HG03354 (cell line): ENCODE data around the gene TAC4.

Experiments
- ATAC-seq: cut with Tn5 transposase; IDR thresholded peaks from one replicate; pipeline ENCODE4 v1.9.1; 2021; ENCODE audit warnings: mild to moderate bottlenecking; ENCODE audit not compliant: unreplicated experiment, poor library complexity, severe bottlenecking

Gene TAC4

DNA sequence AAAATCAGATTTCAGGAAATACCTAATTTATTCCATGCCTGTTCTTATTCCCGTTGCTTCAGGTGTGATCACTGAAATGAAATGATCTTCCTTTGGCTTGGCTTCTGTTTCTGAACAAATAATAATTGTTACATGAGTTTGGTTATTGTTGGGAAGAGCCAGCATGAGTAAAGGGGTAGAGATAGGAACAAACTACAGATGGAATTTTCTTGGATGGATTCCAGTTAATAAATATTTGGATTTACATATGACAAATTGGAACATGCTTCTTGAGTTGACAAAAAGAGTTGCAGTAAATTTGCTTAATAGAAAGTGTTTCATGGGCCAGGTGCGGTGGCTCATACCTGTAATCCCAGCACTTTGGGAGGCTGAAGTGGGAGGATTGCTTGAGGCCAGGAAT lies 28.2 kb downstream of the TAC4 start:
- ATAC-seq, result no peak

GRCh38 chr17:49819138-49819537 lies 28.7 kb downstream of the TAC4 start:
- ATAC-seq, result no peak

GRCh38 chr17:49817993-49818392 lies 29.9 kb downstream of the TAC4 start:
- ATAC-seq, result no peak

GRCh38 chr17:49815761-49816281 lies 32.0 kb downstream of the TAC4 start:
- ATAC-seq, result no peak

DNA sequence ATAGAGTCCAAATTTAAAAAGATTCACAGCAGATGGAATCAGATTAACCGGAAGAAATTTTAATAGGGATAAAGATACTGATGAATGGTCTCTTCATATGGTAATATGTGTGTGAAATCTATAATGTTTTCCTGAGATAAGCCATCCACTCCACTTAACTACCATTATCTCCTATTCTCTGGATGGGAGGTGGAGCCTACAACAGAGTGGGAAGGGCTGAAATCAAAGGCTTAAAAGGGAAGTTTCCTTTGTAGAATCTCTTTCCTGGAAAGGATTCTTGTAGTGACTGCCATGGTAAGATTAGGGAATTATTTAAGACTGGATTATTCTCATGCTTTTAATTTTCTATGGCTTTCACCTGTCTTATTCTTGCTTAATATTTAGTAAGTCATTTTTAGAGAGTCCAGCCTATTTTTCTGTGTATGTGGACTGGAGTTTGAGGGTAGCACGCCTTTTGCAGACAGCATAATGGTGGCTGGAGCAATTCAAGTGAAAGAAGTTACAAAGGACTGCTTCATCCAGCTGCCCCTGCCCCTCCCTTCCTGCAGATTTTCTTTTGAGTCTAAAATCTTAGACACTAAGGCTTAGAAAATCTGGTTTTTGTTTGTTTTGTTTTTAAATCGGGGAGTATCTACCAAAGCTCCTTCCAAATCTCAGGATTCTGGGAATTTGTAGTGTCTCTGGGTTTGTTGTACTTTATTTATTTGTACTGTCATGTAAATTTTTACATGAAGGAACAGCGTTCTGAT lies 32.9 kb downstream of the TAC4 start:
- ATAC-seq, result no peak

DNA sequence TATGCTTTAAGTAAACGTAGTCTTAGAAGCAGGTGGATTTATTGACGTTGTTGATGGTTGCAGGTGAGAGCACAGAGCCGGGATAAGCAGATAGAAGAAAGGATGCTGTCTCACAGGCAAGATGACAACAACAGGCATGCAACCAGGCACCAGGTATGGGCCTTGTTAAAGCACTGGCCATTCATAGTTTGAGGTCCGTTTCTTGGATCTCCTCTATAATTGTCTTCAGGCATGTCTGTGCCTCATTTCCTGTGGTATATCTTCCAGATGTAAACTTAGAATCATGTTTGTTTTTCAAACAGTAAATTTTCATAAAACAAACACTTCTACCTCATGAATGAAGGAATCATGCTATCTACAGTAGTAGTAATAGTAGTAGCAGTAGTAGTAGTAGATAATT lies 38.8 kb downstream of the TAC4 start:
- no peak for ATAC-seq

DNA sequence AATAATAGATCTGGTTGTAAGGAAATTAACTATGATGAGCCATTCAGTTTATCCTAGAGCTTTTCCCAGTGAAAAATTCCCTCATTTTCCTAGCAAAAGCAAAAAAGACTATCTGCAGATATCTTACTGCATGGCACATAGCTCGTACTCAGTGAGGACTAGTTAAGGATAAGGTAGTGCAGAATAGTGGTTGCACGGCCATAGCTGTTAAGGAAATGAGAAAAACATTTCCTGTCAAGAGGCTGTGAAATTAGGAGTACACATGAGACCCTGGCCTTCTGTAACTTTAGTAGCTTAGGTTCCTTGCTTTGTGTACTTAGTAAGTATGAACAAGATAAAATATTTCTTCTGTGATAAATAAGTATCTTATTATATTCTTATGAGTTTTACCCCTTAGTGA lies 49.1 kb downstream of the TAC4 start:
- no peak for ATAC-seq

DNA sequence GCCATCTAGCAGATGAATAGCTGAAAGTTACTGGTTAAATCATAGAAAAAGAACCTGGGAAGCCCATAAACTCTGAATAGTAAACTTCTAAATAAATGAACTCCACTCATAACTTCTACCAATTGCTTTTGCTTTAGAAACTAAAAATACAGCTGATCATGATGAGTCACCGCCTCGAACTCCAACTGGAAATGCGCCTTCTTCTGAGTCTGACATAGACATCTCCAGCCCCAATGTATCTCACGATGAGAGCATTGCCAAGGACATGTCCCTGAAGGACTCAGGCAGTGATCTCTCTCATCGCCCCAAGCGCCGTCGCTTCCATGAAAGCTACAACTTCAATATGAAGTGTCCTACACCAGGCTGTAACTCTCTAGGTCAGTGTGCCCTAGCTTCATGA lies 49.7 kb downstream of the TAC4 start:
- no peak for ATAC-seq

- no peak for ATAC-seq
Measured at GRCh38 chr17:49795372-49795771, 52.5 kb downstream of the TAC4 start.

DNA sequence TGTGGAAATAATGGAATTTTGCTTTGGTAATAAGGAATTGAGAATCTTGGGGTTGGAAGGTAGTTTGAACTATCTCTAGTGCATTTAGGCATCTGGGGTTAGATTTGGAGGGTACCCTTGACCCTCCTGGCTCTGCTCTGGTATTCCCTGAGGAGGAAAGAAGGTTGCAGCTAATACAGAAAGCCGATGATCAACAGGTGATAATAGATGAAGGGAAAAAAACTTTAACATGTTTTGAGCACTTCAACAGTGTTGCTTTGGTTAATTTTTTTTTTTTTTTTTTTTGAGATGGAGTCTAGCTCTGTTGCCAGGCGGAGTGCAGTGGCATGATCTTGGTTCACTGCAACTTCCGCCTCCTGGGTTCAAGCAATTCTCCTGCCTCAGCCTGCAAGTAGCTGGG lies 54.6 kb downstream of the TAC4 start:
- no peak for ATAC-seq

DNA sequence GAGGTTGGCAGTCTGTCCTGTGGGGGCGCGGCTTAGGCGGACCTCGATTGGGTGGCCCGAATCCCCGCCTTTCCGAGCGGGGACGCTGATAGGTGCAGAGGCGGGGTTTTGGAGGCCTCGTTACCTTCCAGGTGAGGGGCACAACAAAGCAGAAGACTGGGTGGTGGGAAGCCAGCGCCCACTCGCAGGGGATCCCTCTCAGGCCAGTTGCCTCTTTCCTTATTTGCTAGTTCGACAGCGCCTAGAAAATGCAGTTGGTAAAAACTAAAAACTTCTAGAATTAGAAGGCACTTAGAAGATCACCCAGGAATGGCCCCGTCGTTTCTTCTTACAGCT lies 58.7 kb downstream of the TAC4 start:
- no peak for ATAC-seq

DNA sequence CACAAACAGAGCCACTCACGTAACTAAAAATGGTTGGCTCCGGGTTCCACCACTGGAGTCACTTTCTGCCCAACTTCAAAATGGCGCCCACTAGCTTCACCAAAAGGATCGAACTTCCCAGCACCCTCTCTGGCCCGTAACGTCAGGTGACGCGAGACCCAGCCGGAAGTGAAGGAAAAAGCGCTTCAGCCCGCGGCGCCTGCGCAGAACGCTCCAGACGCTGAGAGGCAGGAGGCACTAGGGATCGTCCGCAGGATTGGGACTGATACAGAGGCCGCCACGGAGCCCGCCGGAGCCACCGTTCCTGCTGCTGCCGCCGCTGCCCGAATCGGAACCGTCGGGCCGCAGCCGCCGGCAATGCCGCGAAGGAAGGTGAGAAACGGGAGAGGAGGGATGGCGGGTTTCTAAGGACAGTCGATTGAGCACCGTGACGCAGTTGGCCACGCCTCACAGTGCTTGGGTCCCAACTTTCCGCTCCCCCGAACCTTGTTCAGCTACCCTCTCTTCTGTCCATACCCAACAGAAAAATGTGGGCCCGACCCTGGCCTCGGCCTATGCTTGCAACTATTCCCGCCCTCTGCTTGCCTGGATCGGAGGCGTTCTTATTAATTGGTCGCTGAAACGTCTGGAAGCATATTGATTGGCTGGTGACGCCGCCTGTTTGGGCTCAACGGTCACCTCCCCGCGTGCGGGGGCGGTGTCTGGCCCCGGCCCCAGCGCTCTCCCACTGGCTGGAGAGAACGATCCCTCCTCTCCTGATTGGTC lies 59.2 kb downstream of the TAC4 start, which contains the start of gene KAT7:
Gene KAT7, plus strand, starts transcription at position 204 of the 765 bp plus-strand sequence. Its CDS starts 154 bp downstream, at position 358.
- ATAC-seq, result peak; percentile 90
